ENCODE data around the gene SIL1. TPM values are rescaled to one million over a fixed set of nuclear protein-coding genes. Genes with fewer than 3 reads are reported as not detected.

The SIL1 gene
- total and polyA plus RNA-seq, 2 of the 8 experiments (the other 6 are each of a cell fraction or from before 2014, with no cell fraction given), result 8.3 to 12.8 TPM

GRCh38 chr5:138969323-138970002 is 228.7 kb downstream of the SIL1 start:
- Histone ChIP-seq H3K36me3 (ENCODE audit: control insufficient read depth in 2 of 4, insufficient read depth in 4 of 4, low read length in 3 of 4) (no peaks in the 10 kb centered on the region), H3K9ac (replicated peaks in 1 of 4; ENCODE audit: extremely low read depth in 1 of 4, low read depth in 3 of 4, low read length in 3 of 4) (no peak overlapping the region), H2BK5ac (ENCODE audit: low read depth, low read length) (no peak overlapping the region), H2AK5ac (ENCODE audit: low read depth, low read length) (no peak overlapping the region), H4K5ac (ENCODE audit: insufficient read length, low read depth, low read length) (no peak overlapping the region), H3K14ac (ENCODE audit: insufficient read length) (no peak overlapping the region), H2BK120ac (replicated peaks; ENCODE audit: low read depth, low read length) (no peak overlapping the region), H3K79me2 (ENCODE audit: control insufficient read depth in 1 of 2, insufficient read depth in 2 of 2, low read length in 2 of 2) (no peaks in the 10 kb centered on the region), H2BK12ac (ENCODE audit: low read depth, low read length) (0 out of 2 replicates have a peak overlapping the region, but pooled peaks have one; percentile 5), H3K4me2 (ENCODE audit: insufficient read depth in 1 of 2, low read depth in 2 of 2, low read length in 2 of 2) (no peak overlapping the region), H4K91ac (replicated peaks; ENCODE audit: insufficient read length, low read length) (no peak overlapping the region), H2AFZ (ENCODE audit: low read length) (no peak overlapping the region), H3K23me2 (ENCODE audit: low read depth, low read length) (no peaks in the 10 kb centered on the region), H3K9me3 (ENCODE audit: insufficient read depth in 2 of 2, low read depth in 1 of 2, low read length in 1 of 2) (no peaks in the 10 kb centered on the region), H3K4me1 (replicated peaks in 1 of 4; ENCODE audit: control insufficient read depth in 3 of 4, insufficient read depth in 4 of 4, low read length in 3 of 4) (peaks cover 0 to 6% (median 2%) of the 10 kb centered on the region in 4 experiments; a peak in 5 of 7 replicates), H3K18ac (ENCODE audit: extremely low read depth, low read length) (no peak overlapping the region), H3K56ac (replicated peaks; ENCODE audit: insufficient read length, low read depth, low read length) (no peak overlapping the region), H2BK15ac (ENCODE audit: low read length) (no peak overlapping the region; the same call in 1 of the 2 replicates), H3K79me1 (ENCODE audit: low read depth, low read length) (no peaks in the 10 kb centered on the region), H3K23ac (ENCODE audit: insufficient read length) (no peak overlapping the region), H3K27me3 (replicated peaks in 1 of 4; ENCODE audit: control insufficient read depth in 3 of 4, extremely low read depth in 1 of 4, insufficient read depth in 3 of 4, low read length in 3 of 4) (no peaks in the 10 kb centered on the region; a peak in 2 of 7 replicates), H3K4ac (replicated peaks; ENCODE audit: insufficient read length, low read depth, low read length) (no peak overlapping the region), H3K4me3 (ENCODE audit: extremely low read depth in 1 of 4, insufficient read depth in 2 of 4, low read depth in 3 of 4, low read length in 4 of 4) (no peak overlapping the region), H3K27ac (ENCODE audit: low read depth, low read length) (no peak overlapping the region), H2BK20ac (ENCODE audit: low read length) (no peak overlapping the region), H4K8ac (ENCODE audit: extremely low read depth, insufficient read depth, low read length) (no peak overlapping the region), H4K20me1 (replicated peaks in 1 of 2; ENCODE audit: control insufficient read depth in 1 of 2, insufficient read depth in 2 of 2, low read length in 2 of 2) (no peaks in the 10 kb centered on the region)
- DNase-seq (ENCODE audit: low read depth in 1 of 2, low spot score in 2 of 2) (no peak), FAIRE-seq (no peak)
- CTCF ChIA-PET (ENCODE audit: partially characterized antibody), result interaction anchor here (0.6 to 1.9 kb wide), 8 partner anchors 17 to 394 kb away, joined by 3 to 5 read pairs (median 3); no protein-coding TSS in a partner anchor
- 89% methylated on average over 5 of the region's 5 CpGs; no CpG with 5 or more reads in 1 of the 2 experiments for WGBS, 2 experiments (ENCODE audit: extremely low coverage in 1 of 2, insufficient coverage in 1 of 2, insufficient read length in 1 of 2, insufficient replicate concordance in 2 of 2, low coverage in 1 of 2, low lambda C conversion rate in 2 of 2, missing lambda C conversion rate in 1 of 2)
- POLR2A ChIA-PET (ENCODE audit: partially characterized antibody), result interaction anchor here (0.7 kb wide), 1 partner anchor 23 kb away, joined by 3 read pairs; no protein-coding TSS in a partner anchor
- TF ChIP-seq TEAD4 (IDR thresholded peaks at IDR 0.05; ENCODE audit: low read depth, low read length) (no peak), SIRT6 (IDR thresholded peaks at IDR 0.05; ENCODE audit: low read length) (no peak), TBP (IDR thresholded peaks at IDR 0.05; ENCODE audit: low read depth, low read length) (no peak), RBBP5 (IDR thresholded peaks at IDR 0.05; ENCODE audit: borderline replicate concordance, low read depth, low read length) (no peak), SP2 (IDR thresholded peaks at IDR 0.05; ENCODE audit: low read length) (no peak), CREB1 (IDR thresholded peaks at IDR 0.05) (no peak), GTF2F1 (IDR thresholded peaks at IDR 0.05; ENCODE audit: borderline replicate concordance, low read depth, low read length) (no peak), CTBP2 (IDR thresholded peaks at IDR 0.05; ENCODE audit: borderline replicate concordance, insufficient read depth, insufficient read length, low read length) (no peak), CHD1 (IDR thresholded peaks at IDR 0.05; ENCODE audit: low read depth, low read length) (no peak), CEBPB (IDR thresholded peaks at IDR 0.05; ENCODE audit: low read depth, low read length) (no peak), RXRA (IDR thresholded peaks at IDR 0.05; ENCODE audit: insufficient read depth, low read depth, low read length) (no peak)
- TF ChIP-seq, protein P1, sequence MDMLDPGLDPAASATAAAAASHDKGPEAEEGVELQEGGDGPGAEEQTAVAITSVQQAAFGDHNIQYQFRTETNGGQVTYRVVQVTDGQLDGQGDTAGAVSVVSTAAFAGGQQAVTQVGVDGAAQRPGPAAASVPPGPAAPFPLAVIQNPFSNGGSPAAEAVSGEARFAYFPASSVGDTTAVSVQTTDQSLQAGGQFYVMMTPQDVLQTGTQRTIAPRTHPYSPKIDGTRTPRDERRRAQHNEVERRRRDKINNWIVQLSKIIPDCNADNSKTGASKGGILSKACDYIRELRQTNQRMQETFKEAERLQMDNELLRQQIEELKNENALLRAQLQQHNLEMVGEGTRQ (IDR thresholded peaks at IDR 0.05; ENCODE audit: low read length), result no peak
- TF ChIP-seq, protein P2, sequence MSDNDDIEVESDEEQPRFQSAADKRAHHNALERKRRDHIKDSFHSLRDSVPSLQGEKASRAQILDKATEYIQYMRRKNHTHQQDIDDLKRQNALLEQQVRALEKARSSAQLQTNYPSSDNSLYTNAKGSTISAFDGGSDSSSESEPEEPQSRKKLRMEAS (IDR thresholded peaks at IDR 0.05), result no peak
